CMK (cell line): ENCODE data around the gene PRPF40B.

Source experiments
- DNase-seq: peaks from one replicate; pipeline ENCODE4 v3.0.0-alpha.2; 2010; ENCODE audit warnings: low read depth

PRPF40B gene

DNA sequence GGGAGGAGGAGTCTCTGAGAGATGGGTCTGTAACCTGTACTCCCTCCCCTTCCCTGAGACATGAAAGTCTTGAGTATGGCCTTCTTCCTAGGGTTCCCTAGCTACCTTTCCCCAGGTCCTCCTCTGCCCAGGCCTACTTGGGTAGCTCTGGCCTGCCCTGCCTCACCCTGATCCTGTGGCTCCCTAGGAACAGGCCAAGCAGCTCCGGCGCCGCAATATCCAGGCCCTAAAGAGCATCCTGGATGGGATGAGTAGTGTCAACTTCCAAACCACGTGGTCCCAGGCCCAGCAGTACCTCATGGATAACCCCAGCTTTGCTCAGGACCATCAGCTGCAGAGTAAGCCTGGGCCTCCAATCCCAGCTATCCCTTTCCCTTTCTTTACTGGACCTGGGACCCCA is 12.3 kb downstream of the PRPF40B start:
- no peak for DNase-seq

GRCh38 chr12:49636574-49636973 is 13.2 kb downstream of the PRPF40B start:
- DNase-seq: no peak

DNA sequence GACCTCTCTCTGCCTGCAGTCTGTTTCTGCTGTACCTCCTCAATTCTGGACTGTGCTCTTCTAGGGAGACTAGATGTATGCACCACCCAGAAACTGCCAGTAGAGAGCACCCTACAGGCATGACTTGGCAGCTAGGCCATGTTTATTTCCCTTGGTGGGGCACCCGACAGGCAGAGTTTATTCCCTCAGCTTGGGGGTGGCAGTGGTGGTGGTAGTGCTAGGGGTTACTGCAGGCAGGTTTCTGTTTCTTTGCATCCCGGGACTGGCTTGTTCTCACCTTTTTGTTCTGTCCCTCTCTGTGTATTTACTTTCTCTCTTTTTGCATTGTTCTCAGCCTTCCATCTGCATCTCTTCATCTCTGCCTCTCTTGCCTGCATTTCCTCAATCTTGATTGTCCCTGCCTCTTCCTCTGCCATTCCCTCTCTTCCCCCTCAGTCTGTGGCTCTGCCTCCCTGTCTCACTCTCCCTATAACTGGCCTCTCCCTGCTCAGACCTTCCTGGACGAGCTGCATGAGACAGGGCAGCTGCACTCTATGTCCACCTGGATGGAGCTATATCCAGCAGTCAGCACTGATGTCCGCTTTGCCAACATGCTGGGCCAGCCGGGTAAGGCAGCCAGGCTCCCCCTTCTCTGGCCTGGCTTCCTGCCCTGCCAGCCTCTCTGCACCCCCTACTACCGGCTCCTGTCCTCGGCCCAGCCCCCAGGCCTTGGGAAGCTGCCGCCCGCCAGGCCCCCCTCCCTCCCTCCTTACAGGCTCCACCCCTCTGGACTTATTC is 13.8 kb downstream of the PRPF40B start:
- peak; percentile 38 for DNase-seq

- DNase-seq: no peak
Measured at GRCh38 chr12:49641748-49642369, 18.5 kb downstream of the PRPF40B start.

DNA sequence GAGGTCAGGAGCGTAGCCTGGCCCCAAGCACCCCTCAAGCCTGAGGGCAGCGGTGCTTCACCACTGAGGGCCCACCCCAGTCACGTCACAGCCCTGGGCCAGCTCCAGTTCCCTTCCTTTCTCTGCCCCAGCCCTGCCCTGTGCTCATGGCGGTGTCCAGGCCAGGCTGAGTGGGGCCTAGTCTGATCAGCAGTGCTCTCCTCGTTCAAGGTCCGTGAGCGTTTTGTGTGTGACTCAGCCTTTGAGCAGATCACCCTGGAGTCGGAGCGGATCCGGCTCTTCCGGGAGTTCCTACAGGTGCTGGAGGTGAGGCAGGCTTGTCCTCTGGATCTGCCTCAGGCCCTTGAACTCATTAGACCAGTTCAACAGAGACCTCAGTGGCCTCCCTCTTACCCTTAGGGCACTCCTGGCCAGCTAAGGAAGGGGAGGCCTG is 19.0 kb downstream of the PRPF40B start:
- no peak for DNase-seq

DNA sequence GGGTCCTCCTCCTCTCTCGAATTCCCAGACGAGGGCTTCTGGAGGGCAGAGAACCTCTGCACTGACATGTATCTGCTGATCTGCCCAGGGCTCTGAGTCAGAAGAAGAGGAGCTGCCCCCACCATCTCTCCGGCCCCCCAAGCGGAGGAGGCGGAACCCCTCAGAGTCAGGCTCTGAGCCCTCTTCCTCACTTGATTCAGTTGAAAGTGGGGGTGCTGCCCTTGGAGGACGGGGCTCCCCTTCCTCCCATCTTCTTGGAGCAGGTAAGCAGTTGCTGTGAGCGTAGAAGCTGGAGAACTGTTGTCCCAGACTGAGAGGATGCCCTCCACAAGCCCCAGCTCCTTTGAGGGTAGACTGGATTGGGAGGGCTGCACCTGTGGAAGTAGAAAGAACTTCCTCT is 19.8 kb downstream of the PRPF40B start:
- DNase-seq: no peak

DNA sequence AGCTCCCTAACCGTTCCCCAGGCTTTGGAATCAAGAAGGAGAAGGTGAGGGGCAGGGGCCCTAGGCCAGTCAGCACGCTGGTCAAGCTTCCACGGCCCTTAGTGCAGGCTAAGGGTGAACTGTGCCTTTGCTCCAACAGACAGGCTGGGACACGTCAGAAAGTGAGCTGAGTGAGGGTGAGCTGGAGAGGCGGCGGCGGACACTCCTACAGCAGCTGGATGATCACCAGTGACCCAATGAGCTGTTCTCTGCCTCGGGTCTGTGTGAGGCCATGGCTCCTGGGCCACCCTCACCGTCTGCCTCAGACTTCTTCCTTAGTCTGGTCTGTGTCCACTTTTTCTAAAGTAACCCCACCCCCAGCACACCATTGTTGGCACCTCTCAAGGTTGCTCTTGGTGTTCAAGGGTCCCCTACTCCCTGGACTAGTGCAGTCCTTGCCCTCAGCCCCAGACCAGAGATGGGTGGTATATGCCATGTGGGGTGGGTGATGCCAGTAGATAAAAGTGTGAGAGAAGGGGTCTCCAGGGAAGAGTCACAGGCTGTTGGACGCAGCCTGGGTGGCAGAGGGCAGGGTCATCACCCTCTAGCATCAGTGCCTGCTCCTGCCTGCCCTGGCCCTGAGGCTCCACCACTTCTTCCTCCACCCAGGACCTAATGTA is 20.7 kb downstream of the PRPF40B start:
- no peak for DNase-seq

DNA sequence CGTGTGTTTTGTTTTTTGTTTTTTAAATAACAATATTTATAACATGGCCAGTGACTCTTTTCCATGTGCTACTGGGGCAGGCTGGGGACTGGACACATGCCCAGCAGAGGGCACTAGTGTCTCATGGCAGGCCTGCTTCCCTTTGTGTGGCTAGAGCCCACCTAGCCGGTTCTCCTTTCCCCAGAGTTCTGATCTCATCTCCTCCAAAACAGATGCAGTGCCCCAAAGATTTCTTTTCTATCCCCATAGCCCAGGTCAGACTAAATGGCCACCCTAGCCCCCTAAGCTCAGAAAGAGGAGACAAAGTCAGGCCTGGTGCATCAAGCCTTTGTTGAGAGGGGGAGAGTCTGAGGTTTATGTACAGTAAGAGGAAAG is 21.2 kb downstream of the PRPF40B start:
- DNase-seq: peak; percentile 73

DNA sequence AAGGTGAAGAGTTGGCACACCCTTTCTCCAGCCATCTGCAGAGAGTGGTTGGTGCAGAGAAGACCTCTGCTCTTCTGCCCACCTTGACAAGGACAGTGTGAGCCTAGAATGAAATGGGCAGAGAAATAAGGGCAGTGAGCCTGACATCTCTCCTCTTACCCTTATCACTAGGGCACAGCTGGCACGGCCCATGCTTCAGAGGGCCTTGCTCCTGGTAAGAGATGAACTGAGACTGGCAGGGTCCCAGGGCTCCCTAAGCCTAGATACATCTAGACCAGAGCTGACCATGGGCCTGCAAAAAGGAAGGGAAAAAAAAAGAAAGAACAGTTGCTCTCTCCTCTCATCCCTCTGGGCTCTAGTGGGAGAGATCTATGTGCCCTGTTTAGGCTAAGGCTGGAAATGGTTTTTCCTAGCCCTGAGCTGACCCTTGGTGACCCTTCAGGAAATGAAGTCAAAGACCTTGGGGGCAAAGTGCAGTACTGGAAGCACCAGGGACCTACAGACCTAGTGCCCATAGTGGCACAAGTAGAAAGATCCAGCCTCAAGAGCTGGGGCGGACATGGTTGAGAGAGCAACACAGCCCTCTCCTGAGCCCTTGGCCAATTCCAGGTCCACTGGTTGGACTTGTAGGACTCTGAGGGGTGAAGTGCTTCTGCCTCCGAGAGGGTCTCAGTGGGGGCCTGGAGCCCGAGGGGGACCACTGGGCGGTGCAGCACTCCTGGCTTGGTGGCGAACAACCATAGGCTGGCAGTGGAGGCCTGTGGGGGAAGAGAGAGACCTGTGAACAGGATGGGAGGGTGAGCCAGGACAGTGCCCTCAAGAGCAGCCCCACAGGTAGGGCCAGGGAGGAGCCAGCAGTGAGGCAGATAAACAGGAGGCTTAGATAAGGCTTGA is 22.0 kb downstream of the PRPF40B start:
- DNase-seq: no peak

DNA sequence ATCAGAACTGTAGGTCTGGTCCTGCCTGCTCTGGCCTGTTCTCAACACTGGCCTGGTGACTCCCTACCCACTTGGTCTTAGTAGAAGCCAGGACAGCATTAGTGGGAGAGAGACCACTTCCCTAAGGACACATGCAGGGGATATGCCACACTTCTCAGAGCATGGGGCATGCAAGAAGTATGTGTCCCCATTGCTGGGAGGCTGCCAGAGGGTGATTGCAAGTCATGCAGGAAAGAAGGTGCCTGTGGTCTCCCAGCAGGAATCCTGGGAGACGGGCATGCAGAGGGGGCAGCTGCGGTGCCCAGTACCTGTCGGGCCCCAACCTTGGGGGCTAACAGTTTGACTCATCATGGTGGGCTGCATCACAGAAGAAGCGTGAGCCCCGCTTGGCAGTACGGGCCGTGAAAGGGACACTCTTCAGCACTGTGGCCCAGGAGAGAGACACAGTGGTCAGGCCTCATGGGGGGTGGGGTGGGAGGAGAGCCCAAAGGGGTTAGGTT is 23.0 kb downstream of the PRPF40B start:
- no peak for DNase-seq

DNA sequence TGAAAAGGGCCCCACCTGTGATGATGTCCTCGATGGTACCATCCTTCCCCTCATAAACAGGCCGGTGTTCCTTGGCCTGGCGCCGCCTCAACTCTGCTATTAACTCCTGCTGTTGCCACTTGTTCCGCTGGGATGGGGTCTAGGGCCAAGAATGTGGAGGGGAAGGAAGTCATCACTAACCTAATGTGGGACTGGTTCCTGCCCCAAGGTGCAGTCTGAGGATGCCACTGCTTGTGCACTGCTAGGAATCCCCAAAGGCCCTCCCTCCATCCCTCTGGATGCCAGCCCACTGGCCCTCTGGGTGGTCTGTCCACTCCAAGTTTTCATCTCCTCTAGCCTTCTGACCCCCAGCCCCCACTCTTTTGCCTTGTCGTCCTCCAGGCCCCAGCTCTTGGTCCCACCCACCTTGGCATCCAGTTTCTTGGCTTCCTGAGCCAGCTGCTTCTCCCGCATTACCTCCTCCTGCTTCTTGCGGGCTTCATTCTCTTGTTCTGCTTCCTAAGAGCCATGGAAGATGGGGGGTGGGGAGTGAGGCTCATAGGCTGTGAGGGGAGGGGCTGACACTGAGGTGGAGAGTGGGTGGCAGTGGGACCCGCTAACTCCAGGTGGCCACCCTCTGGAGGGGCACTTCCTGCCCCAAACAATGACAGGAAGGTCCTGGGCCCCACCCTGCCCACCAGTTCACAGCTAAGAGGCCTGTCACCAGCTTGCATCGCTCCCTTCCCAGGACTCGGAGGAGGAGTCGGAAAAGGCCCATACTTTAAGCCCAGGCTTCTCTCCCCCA is 23.7 kb downstream of the PRPF40B start:
- DNase-seq: no peak

DNA sequence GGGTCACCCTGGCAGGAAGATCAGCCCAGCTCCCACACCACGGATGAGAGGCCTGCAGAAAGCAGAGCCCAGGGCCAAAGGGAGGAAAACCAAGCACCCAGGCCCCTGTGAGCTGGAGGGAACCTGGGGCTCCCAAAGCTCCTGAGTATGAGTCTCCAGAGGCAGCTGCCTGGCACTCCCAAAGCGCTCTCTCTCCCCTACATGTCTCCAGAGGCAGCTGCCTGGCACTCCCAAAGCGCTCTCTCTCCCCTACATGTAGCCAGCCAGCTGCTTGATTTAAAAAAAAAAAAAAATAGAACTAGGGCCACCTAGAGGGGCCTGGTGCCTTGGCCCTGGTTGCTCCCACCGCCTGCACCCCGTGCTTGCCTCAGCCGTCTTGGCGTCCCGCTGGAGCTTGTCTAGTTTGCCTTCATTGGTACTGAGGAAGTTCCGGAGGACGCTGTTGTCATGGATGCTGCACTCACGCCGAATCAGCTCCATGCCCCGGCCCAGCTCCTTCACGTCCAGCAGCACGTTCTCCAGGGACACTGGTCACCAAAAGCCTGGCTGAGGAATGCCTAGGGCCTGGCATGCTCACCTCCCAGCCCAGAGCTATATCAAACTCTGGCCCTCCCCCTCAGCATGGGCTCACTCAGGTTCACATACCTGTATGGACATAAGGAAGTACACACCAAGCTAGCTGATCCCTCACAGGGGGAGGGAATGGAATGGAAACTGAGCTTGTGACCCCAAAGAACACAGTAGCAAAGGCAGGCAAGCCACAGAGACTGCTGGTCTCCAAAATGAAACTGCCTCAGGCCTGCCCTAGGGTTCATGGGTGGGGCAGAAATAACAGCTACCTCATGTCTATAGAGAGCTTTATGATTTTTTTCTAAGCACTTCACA is 24.7 kb downstream of the PRPF40B start:
- DNase-seq: no peak

DNA sequence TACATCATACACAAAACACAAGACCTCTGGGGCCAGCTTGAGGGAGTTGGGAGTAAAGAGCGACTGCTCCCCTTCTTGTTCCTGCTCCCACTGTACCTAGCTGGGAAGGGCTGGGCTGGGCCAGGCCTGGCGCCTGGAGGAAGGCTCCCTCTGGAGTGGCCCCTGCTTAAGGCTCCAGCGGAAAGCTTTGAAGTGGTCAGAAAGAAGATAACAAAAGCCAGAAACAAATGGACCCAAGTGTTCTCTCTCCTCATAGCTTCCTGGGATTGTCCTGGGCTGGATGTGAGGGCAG is 25.3 kb downstream of the PRPF40B start:
- no peak for DNase-seq

- no peak for DNase-seq
Measured at GRCh38 chr12:49649445-49649844, 26.1 kb downstream of the PRPF40B start.

- DNase-seq: no peak
Measured at GRCh38 chr12:49649892-49650291, 26.5 kb downstream of the PRPF40B start.

GRCh38 chr12:49651855-49652254 is 28.5 kb downstream of the PRPF40B start:
- no peak for DNase-seq

DNA sequence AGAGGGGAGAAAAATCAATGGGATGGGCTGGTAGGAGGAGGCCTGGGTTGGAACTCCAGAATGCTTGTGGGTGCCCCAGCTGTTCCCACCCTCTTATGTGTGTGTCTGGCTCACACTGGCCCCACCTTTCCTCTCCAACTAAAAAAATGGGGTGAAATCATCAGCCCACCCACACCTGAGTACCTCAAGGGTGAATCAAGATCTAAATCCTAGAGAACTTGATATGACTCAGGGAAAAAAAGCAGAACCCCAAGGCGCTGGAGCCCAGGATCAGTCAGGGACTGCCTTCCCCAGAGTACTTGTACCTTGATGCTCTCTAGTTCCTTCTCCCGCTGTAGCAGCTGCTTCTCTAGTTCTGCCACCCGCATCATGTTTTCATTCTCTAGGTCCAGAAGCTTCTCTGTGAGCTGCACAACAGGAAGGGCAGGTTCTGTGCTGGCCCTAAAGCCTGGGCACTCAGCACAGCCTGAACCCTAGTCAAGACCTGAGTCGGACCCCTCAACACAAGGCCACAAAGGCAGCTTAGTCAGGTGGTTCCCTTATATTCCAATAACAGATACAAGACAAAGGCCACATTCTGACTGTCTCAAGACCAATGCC is 29.7 kb downstream of the PRPF40B start:
- DNase-seq: no peak

DNA sequence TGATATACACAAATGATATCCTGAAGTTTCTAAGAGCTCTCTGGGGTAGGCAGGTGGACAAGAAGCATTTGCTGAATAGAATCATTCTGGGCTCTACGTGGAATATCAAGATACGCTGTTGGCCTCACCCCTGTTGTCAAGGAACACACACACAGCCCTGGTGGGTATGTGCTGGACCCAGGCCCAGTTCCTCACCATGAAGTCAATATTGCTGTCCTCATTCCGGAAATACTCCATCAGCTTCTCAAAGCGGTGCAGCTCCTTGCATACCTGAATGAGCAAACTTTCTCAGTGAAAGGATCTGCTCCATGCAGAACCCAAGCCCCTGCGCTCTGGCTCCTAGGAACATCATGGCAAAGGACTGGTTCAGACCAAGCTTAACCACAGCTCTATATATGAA is 31.4 kb downstream of the PRPF40B start:
- DNase-seq: no peak

DNA sequence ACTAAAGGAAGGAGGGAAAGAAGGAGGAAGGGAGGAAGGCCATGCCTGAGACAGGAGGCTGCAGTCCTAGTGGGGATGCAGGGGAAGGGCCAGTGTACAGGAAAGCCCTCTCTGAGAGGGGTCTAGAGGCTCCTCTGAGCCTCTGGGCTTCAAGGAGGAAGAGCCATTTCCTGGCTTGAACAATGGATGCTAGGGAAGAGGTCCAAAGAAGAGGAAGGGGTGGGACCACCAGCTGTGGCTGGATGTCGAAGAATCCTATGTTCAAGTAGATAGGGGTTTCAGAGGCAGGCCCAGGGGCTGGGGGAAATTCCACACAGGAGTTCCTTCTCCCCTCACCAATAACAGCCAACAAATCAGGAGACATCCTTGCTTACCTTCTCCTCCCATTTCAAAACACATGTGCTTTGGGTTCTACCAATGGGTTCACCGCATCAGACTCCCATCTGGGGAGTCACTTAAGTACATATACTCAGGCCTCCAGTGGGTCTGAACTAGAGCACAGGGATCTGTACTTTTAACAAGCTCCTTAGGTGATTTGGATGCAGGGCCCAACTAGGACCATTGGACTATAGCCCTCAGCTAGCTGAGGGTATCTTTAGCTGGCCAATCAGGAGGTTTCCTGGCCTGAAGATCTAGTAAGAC is 32.4 kb downstream of the PRPF40B start:
- no peak for DNase-seq

GRCh38 chr12:49658276-49658675 is 34.9 kb downstream of the PRPF40B start:
- DNase-seq: no peak
